CD14-positive monocyte (primary cell): ENCODE data around the gene FAM181A. TPM values are rescaled to one million over a fixed set of nuclear protein-coding genes. Genes with fewer than 3 reads are reported as not detected.

ENCODE experiments used
- DNase-seq, 3 donors: peaks; one replicate each; pipeline ENCODE4 v3.0.0-alpha.2; 2011 to 2022
- H2AFZ ChIP-seq: 2 replicates; pipeline ENCODE4 v1.6.0; 2012; ENCODE audit warnings: mild to moderate bottlenecking, low read depth, low read length, inconsistent platforms; ENCODE audit not compliant: insufficient read depth, poor library complexity, severe bottlenecking
- H3K27ac ChIP-seq, 2 donors: 1 replicate in 1 of 2; 2 replicates in 1 of 2; pipeline ENCODE4 v1.5.1; 2012 to 2013; ENCODE audit warnings: low read length in 2 of 2, control low read depth in 1 of 2, inconsistent platforms in 1 of 2, low read depth in 1 of 2, mild to moderate bottlenecking in 1 of 2
- H3K27me3 ChIP-seq, 2 donors: one replicate each; pipeline versions ENCODE4 v1.6.0 to v1.6.1; 2011 to 2013; ENCODE audit warnings: low read length in 2 of 2; ENCODE audit not compliant: control insufficient read depth in 2 of 2, insufficient read depth in 2 of 2
- H3K36me3 ChIP-seq, 2 donors: replicated peaks in 1 of 2; 1 replicate in 1 of 2; 2 replicates in 1 of 2; pipeline versions ENCODE4 v1.5.1 to v1.6.1; 2012 to 2013; ENCODE audit warnings: low read length in 2 of 2, control low read depth in 1 of 2, inconsistent platforms in 1 of 2, mild to moderate bottlenecking in 1 of 2; ENCODE audit not compliant: insufficient read depth in 2 of 2, control insufficient read depth in 1 of 2
- H3K4me1 ChIP-seq, 2 donors: 1 replicate in 1 of 2; 2 replicates in 1 of 2; pipeline versions ENCODE4 v1.5.1 to v1.6.1; 2012 to 2013; ENCODE audit warnings: low read length in 2 of 2, control low read depth in 1 of 2, inconsistent platforms in 1 of 2, mild to moderate bottlenecking in 1 of 2, moderate library complexity in 1 of 2; ENCODE audit not compliant: insufficient read depth in 2 of 2, control insufficient read depth in 1 of 2
- H3K4me2 ChIP-seq: replicated peaks from 2 replicates; pipeline ENCODE3; 2012; ENCODE audit warnings: low read length, moderate library complexity, mild to moderate bottlenecking; ENCODE audit not compliant: poor library complexity, severe bottlenecking; ENCODE audit errors: extremely low read depth
- H3K4me3 ChIP-seq, 3 experiments: fragments of 200-600 bp in 1 of 3; sonication (generic) in 1 of 3; replicated peaks in 1 of 3; 1 replicate in 2 of 3; 2 replicates in 1 of 3; pipeline ENCODE4 v1.5.1; 2011 to 2013; ENCODE audit warnings: low read length in 3 of 3, mild to moderate bottlenecking in 3 of 3, control low read depth in 2 of 3, low read depth in 2 of 3, inconsistent platforms in 1 of 3, moderate library complexity in 1 of 3
- H3K79me2 ChIP-seq: 2 replicates; pipeline ENCODE4 v1.6.0; 2012; ENCODE audit warnings: mild to moderate bottlenecking, control low read depth, inconsistent platforms, low read length, moderate library complexity; ENCODE audit not compliant: insufficient read depth
- H3K9ac ChIP-seq: 2 replicates; pipeline ENCODE4 v1.6.0; 2017; ENCODE audit warnings: low read length, mild to moderate bottlenecking; ENCODE audit not compliant: insufficient read depth, poor library complexity, severe bottlenecking
- H3K9me3 ChIP-seq, 2 donors: replicated peaks in 1 of 2; 1 replicate in 1 of 2; 2 replicates in 1 of 2; pipeline versions ENCODE4 v1.5.1 to v1.6.1; 2012 to 2013; ENCODE audit warnings: low read length in 2 of 2, control low read depth in 1 of 2; ENCODE audit not compliant: control insufficient read depth in 1 of 2, insufficient read depth in 1 of 2
- H4K20me1 ChIP-seq: 2 replicates; pipeline ENCODE4 v1.6.0; 2012; ENCODE audit warnings: mild to moderate bottlenecking, low read length, control low read depth, moderate library complexity; ENCODE audit not compliant: insufficient read depth
- H3K27ac Mint-ChIP-seq, 7 donors: one replicate each; pipeline ENCODE4 v1.8.0; 2020; ENCODE audit warnings: mild to moderate bottlenecking in 7 of 7, mixed read lengths in 7 of 7, moderate library complexity in 6 of 7, inconsistent platforms in 2 of 7
- H3K27me3 Mint-ChIP-seq, 3 donors: one replicate each; pipeline ENCODE4 v1.8.0; 2021 to 2022; ENCODE audit warnings: low read depth in 3 of 3, mild to moderate bottlenecking in 3 of 3, mixed read lengths in 3 of 3, moderate library complexity in 3 of 3, inconsistent platforms in 1 of 3
- H3K36me3 Mint-ChIP-seq, 2 donors: one replicate each; pipeline ENCODE4 v1.8.0; 2020; ENCODE audit warnings: mixed read lengths in 2 of 2, inconsistent platforms in 1 of 2, mild to moderate bottlenecking in 1 of 2
- H3K4me1 Mint-ChIP-seq: one replicate; pipeline ENCODE4 v1.8.0; 2020; ENCODE audit warnings: mild to moderate bottlenecking, mixed read lengths
- H3K4me3 Mint-ChIP-seq, 2 donors: one replicate each; pipeline ENCODE4 v1.8.0; 2020; ENCODE audit warnings: mild to moderate bottlenecking in 2 of 2, mixed read lengths in 2 of 2, moderate library complexity in 1 of 2
- H3K9me3 Mint-ChIP-seq, 7 donors: one replicate each; pipeline ENCODE4 v1.8.0; 2020 to 2022; ENCODE audit warnings: mixed read lengths in 7 of 7, mild to moderate bottlenecking in 6 of 7, moderate library complexity in 6 of 7, inconsistent platforms in 2 of 7
- CTCF ChIP-seq: fragments of 200-600 bp; IDR thresholded peaks from one replicate; pipeline ENCODE4 v1.8.0; 2022; ENCODE audit warnings: antibody characterized with exemption, mild to moderate bottlenecking
- WGBS: methylation state at CpG from one replicate; pipeline ENCODE4 v1.1.5; 2013; ENCODE audit warnings: missing lambda C conversion rate; ENCODE audit not compliant: insufficient coverage; 5-methylcytosine and 5-hydroxymethylcytosine counted together
- intact Hi-C, 2 donors: fragments of 100-400 bp; cut with micrococcal nuclease; formaldehyde crosslinking; loops; one replicate each; pipeline versions ENCODE4 v1.15.0 to v1.15.1; 2023
- polyA plus RNA-seq, 3 donors: library from polyadenylated mRNA; depleted of rRNA in 1 of 3; unstranded in 2 of 3; stranded (reverse) in 1 of 3; fragments of 300-500 nt in 2 of 3; fragments of >200 nt in 1 of 3; fragmentation: Illumina TruSeq in 2 of 3; gene quantifications; 1 replicate in 2 of 3; 2 replicates in 1 of 3; pipeline ENCODE4 v1.2.3, GENCODE V29; 2012 to 2021

Gene FAM181A
- polyA plus RNA-seq, 3 donors: not detected

- no peak for TF ChIP-seq CTCF
- Mint-ChIP-seq H3K4me3 (no peak overlapping the region), H3K27ac (peak overlapping the region in 1 of 7 donors; percentile 22), H3K9me3 (no peaks in the 10 kb centered on the region), H3K27me3 (peaks cover 0 to 2% (median 0%) of the 10 kb centered on the region in 3 donors), H3K36me3 (peaks cover 7 to 31% of the 10 kb centered on the region in 2 donors), H3K4me1 (peaks cover 25% of the 10 kb centered on the region)
- no peak for DNase-seq
- H3K4me1 ChIP-seq: peaks cover 17 to 20% of the 10 kb centered on the region in 2 donors
- 96% methylated on average over 13 of the region's 13 CpGs for WGBS
- no peaks in the 10 kb centered on the region for H3K9me3 ChIP-seq
- H3K27ac ChIP-seq: no peak overlapping the region
- no peaks in the 10 kb centered on the region for H4K20me1 ChIP-seq
- no peaks in the 10 kb centered on the region for H3K36me3 ChIP-seq
- H3K9ac ChIP-seq: no peak overlapping the region
- no peak overlapping the region for H3K4me3 ChIP-seq
- H3K4me2 ChIP-seq: no peak overlapping the region
- H2AFZ ChIP-seq: no peak overlapping the region
- H3K27me3 ChIP-seq: no peaks in the 10 kb centered on the region
- intact Hi-C loops: no loop called here
- no peaks in the 10 kb centered on the region for H3K79me2 ChIP-seq
These were observed 22.4 kb downstream of the FAM181A start for GRCh38 chr14:93949511-93950075.

DNA sequence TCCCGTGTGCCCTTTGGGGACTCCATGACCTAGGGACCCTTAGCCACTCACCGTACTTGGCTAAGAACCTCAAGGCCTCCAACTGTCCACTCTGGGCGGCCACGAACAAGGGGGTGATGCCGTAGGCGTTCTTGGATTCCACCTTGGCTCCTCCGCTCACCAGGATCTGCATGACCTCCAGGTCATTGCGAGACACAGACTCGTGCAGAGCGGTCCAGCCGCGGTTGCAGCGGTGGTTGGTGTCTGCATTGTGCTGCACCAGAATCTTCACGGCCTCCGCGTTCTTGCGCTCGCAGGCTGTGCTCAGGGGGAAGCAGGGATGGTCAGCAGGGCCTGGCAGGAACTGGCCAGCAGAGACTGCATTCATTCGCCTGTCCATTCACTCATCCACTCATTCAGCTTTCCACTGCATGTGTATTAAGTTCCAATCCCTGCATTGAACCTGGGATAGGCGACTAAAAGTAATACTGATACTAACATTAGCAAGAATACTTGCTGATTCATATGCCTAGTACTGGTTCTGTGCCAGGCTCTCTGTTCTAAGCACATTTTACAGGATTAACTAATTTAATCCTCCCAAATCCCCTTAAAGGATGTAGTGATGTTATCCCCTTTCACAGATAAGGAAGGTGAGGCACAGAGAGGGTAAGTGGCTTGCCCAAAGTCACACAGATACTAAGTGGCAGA is 23.9 kb downstream of the FAM181A start:
- H4K20me1 ChIP-seq: no peaks in the 10 kb centered on the region
- H3K27me3 ChIP-seq: no peaks in the 10 kb centered on the region
- Mint-ChIP-seq H3K27me3 (peaks cover 0 to 4% (median 0%) of the 10 kb centered on the region in 3 donors), H3K4me3 (no peak overlapping the region), H3K27ac (peak overlapping the region in 1 of 7 donors; percentile 15), H3K36me3 (peaks cover 12 to 20% of the 10 kb centered on the region in 2 donors), H3K4me1 (peaks cover 40% of the 10 kb centered on the region), H3K9me3 (peaks cover 0 to 3% (median 0%) of the 10 kb centered on the region in 7 donors)
- no peaks in the 10 kb centered on the region for H3K79me2 ChIP-seq
- no peak overlapping the region for H3K27ac ChIP-seq
- no peak overlapping the region for H3K4me2 ChIP-seq
- H3K4me3 ChIP-seq: no peak overlapping the region
- TF ChIP-seq CTCF: no peak
- intact Hi-C loops: no loop called here
- DNase-seq: no peak
- WGBS: 90% methylated on average over 19 of the region's 20 CpGs
- H3K36me3 ChIP-seq: no peaks in the 10 kb centered on the region
- H3K9me3 ChIP-seq: no peaks in the 10 kb centered on the region
- H3K9ac ChIP-seq: no peak overlapping the region
- peaks cover 32 to 34% of the 10 kb centered on the region in 2 donors for H3K4me1 ChIP-seq
- no peak overlapping the region for H2AFZ ChIP-seq
